Progenitor cell of endocrine pancreas (in vitro differentiated cells): ENCODE data around the gene PCK1. TPM values are rescaled to one million over a fixed set of nuclear protein-coding genes. Genes with fewer than 3 reads are reported as not detected.

Experiments used
- DNase-seq: peaks from one replicate; pipeline ENCODE4 v3.0.0; 2021; ENCODE audit warnings: low spot score; ENCODE audit not compliant: unreplicated experiment
- H3K27ac Mint-ChIP-seq: 2 replicates; pipeline ENCODE4 v1.8.0; 2021; ENCODE audit warnings: mild to moderate bottlenecking, moderate library complexity, mixed read lengths
- H3K27me3 Mint-ChIP-seq: 2 replicates; pipeline ENCODE4 v1.8.0; 2021; ENCODE audit warnings: mixed read lengths
- H3K36me3 Mint-ChIP-seq: 2 replicates; pipeline ENCODE4 v1.8.0; 2022; ENCODE audit warnings: mixed read lengths; ENCODE audit not compliant: insufficient read depth
- H3K4me1 Mint-ChIP-seq: 2 replicates; pipeline ENCODE4 v1.8.0; 2021; ENCODE audit warnings: low read depth, mixed read lengths
- H3K4me3 Mint-ChIP-seq: 2 replicates; pipeline ENCODE4 v1.8.0; 2021; ENCODE audit warnings: low read depth, mild to moderate bottlenecking, moderate library complexity, mixed read lengths
- H3K9me3 Mint-ChIP-seq: 2 replicates; pipeline ENCODE4 v1.8.0; 2021; ENCODE audit warnings: low read depth, mixed read lengths
- CTCF ChIP-seq: fragments of 200-600 bp; sonication (generic); IDR thresholded peaks from one replicate; pipeline ENCODE4 v1.5.0; 2021; ENCODE audit warnings: antibody characterized with exemption, mild to moderate bottlenecking; ENCODE audit not compliant: unreplicated experiment
- total RNA-seq: library from RNA; stranded (reverse); gene quantifications from 2 replicates; pipeline ENCODE4 v1.2.1, GENCODE V29; 2021

The PCK1 gene
- total RNA-seq, 1 donor from 2014 or later: not detected

GRCh38 chr20:57562541-57563465 is 1.9 kb downstream of the PCK1 start:
- H3K9me3 Mint-ChIP-seq: no peaks in the 10 kb centered on the region
- no peaks in the 10 kb centered on the region for H3K36me3 Mint-ChIP-seq
- TF ChIP-seq CTCF: no peak
- DNase-seq: no peak
- peaks cover 2% of the 10 kb centered on the region for H3K4me1 Mint-ChIP-seq
- H3K27me3 Mint-ChIP-seq: peaks cover 38% of the 10 kb centered on the region
- H3K4me3 Mint-ChIP-seq: no peak overlapping the region
- H3K27ac Mint-ChIP-seq: no peak overlapping the region

GRCh38 chr20:57563522-57563921 is 2.6 kb downstream of the PCK1 start:
- H3K4me1 Mint-ChIP-seq: no peaks in the 10 kb centered on the region
- H3K27me3 Mint-ChIP-seq: peaks cover 36% of the 10 kb centered on the region
- H3K4me3 Mint-ChIP-seq: no peak overlapping the region
- H3K27ac Mint-ChIP-seq: no peak overlapping the region
- no peak for DNase-seq
- no peaks in the 10 kb centered on the region for H3K36me3 Mint-ChIP-seq
- TF ChIP-seq CTCF: no peak
- H3K9me3 Mint-ChIP-seq: no peaks in the 10 kb centered on the region

GRCh38 chr20:57564180-57564802 is 3.4 kb downstream of the PCK1 start:
- no peak for TF ChIP-seq CTCF
- Mint-ChIP-seq H3K4me3 (no peak overlapping the region), H3K27me3 (peaks cover 38% of the 10 kb centered on the region), H3K27ac (no peak overlapping the region), H3K36me3 (no peaks in the 10 kb centered on the region), H3K9me3 (no peaks in the 10 kb centered on the region), H3K4me1 (no peaks in the 10 kb centered on the region)
- DNase-seq: no peak

GRCh38 chr20:57564951-57565642 is 4.2 kb downstream of the PCK1 start:
- Mint-ChIP-seq H3K9me3 (no peaks in the 10 kb centered on the region), H3K4me3 (no peak overlapping the region), H3K36me3 (no peaks in the 10 kb centered on the region), H3K27ac (no peak overlapping the region), H3K4me1 (no peaks in the 10 kb centered on the region), H3K27me3 (peaks cover 37% of the 10 kb centered on the region)
- no peak for TF ChIP-seq CTCF
- DNase-seq: no peak

- Mint-ChIP-seq H3K4me3 (no peak overlapping the region), H3K9me3 (no peaks in the 10 kb centered on the region), H3K27ac (no peak overlapping the region), H3K36me3 (no peaks in the 10 kb centered on the region), H3K27me3 (peaks cover 43% of the 10 kb centered on the region), H3K4me1 (no peaks in the 10 kb centered on the region)
- DNase-seq: no peak
- no peak for TF ChIP-seq CTCF
Observed at GRCh38 chr20:57566399-57566798, 5.5 kb downstream of the PCK1 start.
